Nephron (organoid): ENCODE results near the gene FHL1.

Experiments
- H3K27ac Mint-ChIP-seq, 3 experiments: 2 replicates each; pipeline ENCODE4 v1.8.0; 2020; ENCODE audit warnings: mixed read lengths in 3 of 3, mild to moderate bottlenecking in 2 of 3, moderate library complexity in 1 of 3
- H3K27me3 Mint-ChIP-seq: 2 replicates; pipeline ENCODE4 v1.8.0; 2021; ENCODE audit warnings: low read depth, mild to moderate bottlenecking, moderate library complexity, mixed read lengths
- H3K36me3 Mint-ChIP-seq: 2 replicates; pipeline ENCODE4 v1.8.0; 2020; ENCODE audit warnings: low read depth, mixed read lengths
- H3K4me1 Mint-ChIP-seq: 2 replicates; pipeline ENCODE4 v1.8.0; 2020; ENCODE audit warnings: mixed read lengths
- H3K4me3 Mint-ChIP-seq, 3 experiments: 2 replicates each; pipeline ENCODE4 v1.8.0; 2020; ENCODE audit warnings: mild to moderate bottlenecking in 3 of 3, mixed read lengths in 3 of 3, moderate library complexity in 2 of 3
- H3K9me3 Mint-ChIP-seq: 2 replicates; pipeline ENCODE4 v1.8.0; 2020; ENCODE audit warnings: mixed read lengths
- TF ChIP-seq, protein P1 (sequence below), 3 experiments: fragments of 200-600 bp; sonication (generic); IDR thresholded peaks; one replicate each; pipeline ENCODE4 v1.5.0; 2021; ENCODE audit warnings: antibody characterized with exemption in 3 of 3; ENCODE audit not compliant: unreplicated experiment in 3 of 3

The FHL1 gene

DNA sequence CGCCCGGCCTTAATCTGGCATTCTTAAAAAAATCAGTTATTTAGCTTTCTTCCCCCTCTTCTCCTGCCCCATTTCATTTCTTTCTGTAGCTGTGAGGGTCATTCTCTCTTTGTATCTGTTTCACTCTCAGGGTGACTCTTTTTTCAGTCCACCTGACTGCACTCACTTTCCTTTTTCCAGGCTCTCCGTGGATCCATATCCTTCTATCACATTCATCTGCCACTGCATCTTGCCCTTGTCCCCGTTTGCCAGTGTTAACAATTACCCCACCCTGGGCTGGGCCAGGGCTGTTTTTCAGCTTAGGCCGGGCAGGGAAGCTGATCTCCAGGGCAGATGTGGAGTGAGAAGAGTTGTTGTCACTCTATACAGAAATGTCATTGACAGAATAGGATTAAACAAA, 7.7 kb downstream of the FHL1 start:
- H3K27me3 Mint-ChIP-seq: peaks cover 4% of the 10 kb centered on the region
- TF ChIP-seq, protein P1, sequence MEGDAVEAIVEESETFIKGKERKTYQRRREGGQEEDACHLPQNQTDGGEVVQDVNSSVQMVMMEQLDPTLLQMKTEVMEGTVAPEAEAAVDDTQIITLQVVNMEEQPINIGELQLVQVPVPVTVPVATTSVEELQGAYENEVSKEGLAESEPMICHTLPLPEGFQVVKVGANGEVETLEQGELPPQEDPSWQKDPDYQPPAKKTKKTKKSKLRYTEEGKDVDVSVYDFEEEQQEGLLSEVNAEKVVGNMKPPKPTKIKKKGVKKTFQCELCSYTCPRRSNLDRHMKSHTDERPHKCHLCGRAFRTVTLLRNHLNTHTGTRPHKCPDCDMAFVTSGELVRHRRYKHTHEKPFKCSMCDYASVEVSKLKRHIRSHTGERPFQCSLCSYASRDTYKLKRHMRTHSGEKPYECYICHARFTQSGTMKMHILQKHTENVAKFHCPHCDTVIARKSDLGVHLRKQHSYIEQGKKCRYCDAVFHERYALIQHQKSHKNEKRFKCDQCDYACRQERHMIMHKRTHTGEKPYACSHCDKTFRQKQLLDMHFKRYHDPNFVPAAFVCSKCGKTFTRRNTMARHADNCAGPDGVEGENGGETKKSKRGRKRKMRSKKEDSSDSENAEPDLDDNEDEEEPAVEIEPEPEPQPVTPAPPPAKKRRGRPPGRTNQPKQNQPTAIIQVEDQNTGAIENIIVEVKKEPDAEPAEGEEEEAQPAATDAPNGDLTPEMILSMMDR (IDR thresholded peaks at IDR 0.05; ENCODE audit: unreplicated experiment in 3 of 3): no peak
- H3K9me3 Mint-ChIP-seq: no peaks in the 10 kb centered on the region
- H3K27ac Mint-ChIP-seq: no peak overlapping the region
- no peaks in the 10 kb centered on the region for H3K36me3 Mint-ChIP-seq
- no peak overlapping the region for H3K4me3 Mint-ChIP-seq
- peaks cover 4% of the 10 kb centered on the region for H3K4me1 Mint-ChIP-seq

- Mint-ChIP-seq H3K36me3 (no peaks in the 10 kb centered on the region), H3K4me1 (no peaks in the 10 kb centered on the region), H3K27ac (no peak overlapping the region), H3K4me3 (no peak overlapping the region), H3K27me3 (peaks cover 4% of the 10 kb centered on the region), H3K9me3 (no peaks in the 10 kb centered on the region)
- TF ChIP-seq, protein P1 (IDR thresholded peaks at IDR 0.05; ENCODE audit: unreplicated experiment in 3 of 3): no peak
Observed at GRCh38 chrX:136156560-136157117, 9.3 kb downstream of the FHL1 start.

DNA sequence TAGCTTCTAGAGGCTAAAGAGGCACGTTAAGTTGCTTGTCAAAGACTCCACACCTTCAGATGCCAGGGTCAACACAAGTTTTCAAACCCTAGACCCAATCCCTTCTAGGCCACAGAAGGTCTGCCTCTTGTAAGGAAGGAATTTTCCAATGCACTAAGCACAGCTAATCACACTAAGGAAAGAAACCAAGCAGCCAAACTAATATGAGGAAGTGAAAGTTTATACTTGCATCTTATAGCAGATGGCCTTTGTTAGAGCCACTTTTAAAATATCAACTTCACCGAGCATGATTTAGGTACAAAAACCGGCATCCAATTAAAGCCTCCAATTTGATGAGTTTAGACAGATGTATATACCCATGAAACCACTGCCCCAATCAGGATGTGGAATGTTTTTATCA, 9.9 kb downstream of the FHL1 start:
- H3K27ac Mint-ChIP-seq: no peak overlapping the region
- peaks cover 4% of the 10 kb centered on the region for H3K27me3 Mint-ChIP-seq
- TF ChIP-seq, protein P1 (IDR thresholded peaks at IDR 0.05; ENCODE audit: unreplicated experiment in 3 of 3): no peak
- no peaks in the 10 kb centered on the region for H3K36me3 Mint-ChIP-seq
- no peaks in the 10 kb centered on the region for H3K4me1 Mint-ChIP-seq
- H3K9me3 Mint-ChIP-seq: peaks cover 2% of the 10 kb centered on the region
- H3K4me3 Mint-ChIP-seq: no peak overlapping the region

GRCh38 chrX:136158685-136159084, 11.4 kb downstream of the FHL1 start:
- no peak overlapping the region for H3K4me3 Mint-ChIP-seq
- no peaks in the 10 kb centered on the region for H3K36me3 Mint-ChIP-seq
- H3K4me1 Mint-ChIP-seq: peaks cover 7% of the 10 kb centered on the region
- no peak overlapping the region for H3K27ac Mint-ChIP-seq
- peaks cover 2% of the 10 kb centered on the region for H3K9me3 Mint-ChIP-seq
- TF ChIP-seq, protein P1 (IDR thresholded peaks at IDR 0.05; ENCODE audit: unreplicated experiment in 3 of 3): no peak
- peaks cover 4% of the 10 kb centered on the region for H3K27me3 Mint-ChIP-seq

GRCh38 chrX:136159611-136160025, 12.3 kb downstream of the FHL1 start:
- no peak overlapping the region for H3K27ac Mint-ChIP-seq
- H3K4me3 Mint-ChIP-seq: no peak overlapping the region
- H3K9me3 Mint-ChIP-seq: peaks cover 2% of the 10 kb centered on the region
- TF ChIP-seq, protein P1 (IDR thresholded peaks at IDR 0.05; ENCODE audit: unreplicated experiment in 3 of 3): no peak
- H3K27me3 Mint-ChIP-seq: peaks cover 4% of the 10 kb centered on the region
- peaks cover 7% of the 10 kb centered on the region for H3K4me1 Mint-ChIP-seq
- no peaks in the 10 kb centered on the region for H3K36me3 Mint-ChIP-seq

DNA sequence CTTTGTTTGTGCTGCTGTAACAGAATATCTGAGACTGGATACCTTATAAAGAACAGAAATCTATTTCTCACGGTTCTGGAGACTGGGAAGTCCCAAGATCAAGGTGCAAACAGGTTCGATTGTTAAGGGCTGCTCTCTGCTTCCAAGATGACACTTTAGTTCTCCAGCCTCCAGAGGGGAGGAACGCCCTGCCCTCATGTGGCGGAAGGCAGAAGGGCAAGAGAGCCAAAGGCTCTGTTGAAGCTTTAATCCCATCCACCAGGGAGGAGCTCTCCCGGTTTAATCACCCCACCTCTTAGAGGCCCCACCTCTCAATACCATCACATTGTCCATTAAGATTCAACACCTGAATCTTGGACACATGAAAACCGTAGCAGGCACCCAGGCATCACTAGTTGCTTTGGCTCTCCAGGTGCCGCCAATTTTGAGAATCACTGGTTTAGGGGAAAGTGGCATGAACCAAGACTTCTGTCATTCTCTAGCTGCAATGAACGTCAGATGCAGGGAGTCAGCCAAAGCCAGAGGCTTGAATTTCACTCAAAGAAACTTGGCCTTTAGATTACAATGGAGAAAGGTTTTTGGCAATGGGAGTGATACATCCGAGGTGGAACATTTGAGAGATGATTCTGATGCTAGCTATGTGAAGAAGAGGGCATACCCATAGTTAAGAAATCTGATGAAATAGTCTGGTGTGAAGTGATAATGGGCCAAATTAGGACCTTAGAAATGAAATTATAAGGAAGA, 15.7 kb downstream of the FHL1 start:
- Mint-ChIP-seq H3K36me3 (no peaks in the 10 kb centered on the region), H3K9me3 (peaks cover 4% of the 10 kb centered on the region), H3K27me3 (no peaks in the 10 kb centered on the region), H3K4me1 (peaks cover 16% of the 10 kb centered on the region), H3K27ac (peak overlapping the region in 1 of 3 experiments; percentile 16), H3K4me3 (no peak overlapping the region)
- TF ChIP-seq, protein P1 (IDR thresholded peaks at IDR 0.05; ENCODE audit: unreplicated experiment in 3 of 3): peak; percentile 14 to 31 (median 27)
